ENCODE data around the gene KDSR.

- no peak for TF ChIP-seq POLR2AphosphoS5 (IDR thresholded peaks at IDR 0.05; ENCODE audit: low read depth, low read length)
- TF ChIP-seq, protein P1, sequence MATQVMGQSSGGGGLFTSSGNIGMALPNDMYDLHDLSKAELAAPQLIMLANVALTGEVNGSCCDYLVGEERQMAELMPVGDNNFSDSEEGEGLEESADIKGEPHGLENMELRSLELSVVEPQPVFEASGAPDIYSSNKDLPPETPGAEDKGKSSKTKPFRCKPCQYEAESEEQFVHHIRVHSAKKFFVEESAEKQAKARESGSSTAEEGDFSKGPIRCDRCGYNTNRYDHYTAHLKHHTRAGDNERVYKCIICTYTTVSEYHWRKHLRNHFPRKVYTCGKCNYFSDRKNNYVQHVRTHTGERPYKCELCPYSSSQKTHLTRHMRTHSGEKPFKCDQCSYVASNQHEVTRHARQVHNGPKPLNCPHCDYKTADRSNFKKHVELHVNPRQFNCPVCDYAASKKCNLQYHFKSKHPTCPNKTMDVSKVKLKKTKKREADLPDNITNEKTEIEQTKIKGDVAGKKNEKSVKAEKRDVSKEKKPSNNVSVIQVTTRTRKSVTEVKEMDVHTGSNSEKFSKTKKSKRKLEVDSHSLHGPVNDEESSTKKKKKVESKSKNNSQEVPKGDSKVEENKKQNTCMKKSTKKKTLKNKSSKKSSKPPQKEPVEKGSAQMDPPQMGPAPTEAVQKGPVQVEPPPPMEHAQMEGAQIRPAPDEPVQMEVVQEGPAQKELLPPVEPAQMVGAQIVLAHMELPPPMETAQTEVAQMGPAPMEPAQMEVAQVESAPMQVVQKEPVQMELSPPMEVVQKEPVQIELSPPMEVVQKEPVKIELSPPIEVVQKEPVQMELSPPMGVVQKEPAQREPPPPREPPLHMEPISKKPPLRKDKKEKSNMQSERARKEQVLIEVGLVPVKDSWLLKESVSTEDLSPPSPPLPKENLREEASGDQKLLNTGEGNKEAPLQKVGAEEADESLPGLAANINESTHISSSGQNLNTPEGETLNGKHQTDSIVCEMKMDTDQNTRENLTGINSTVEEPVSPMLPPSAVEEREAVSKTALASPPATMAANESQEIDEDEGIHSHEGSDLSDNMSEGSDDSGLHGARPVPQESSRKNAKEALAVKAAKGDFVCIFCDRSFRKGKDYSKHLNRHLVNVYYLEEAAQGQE (IDR thresholded peaks at IDR 0.05; ENCODE audit: insufficient read depth in 1 of 2, low read depth in 2 of 2, low read length in 2 of 2), result no peak
- no peak for TF ChIP-seq TAF1 (IDR thresholded peaks at IDR 0.05; ENCODE audit: borderline replicate concordance, insufficient read depth, low read length)
- TF ChIP-seq FOXP2 (optimal IDR thresholded peaks at IDR 0.05; ENCODE audit: borderline replicate concordance, extremely low read depth, extremely low read length, insufficient read depth), result no peak
Measured at GRCh38 chr18:63402246-63403162, 35.5 kb upstream of the KDSR start.

Data from PFSK-1 (cell line).